SK-N-SH (cell line): ENCODE results near the gene MUSTN1. TPM values are rescaled to one million over a fixed set of nuclear protein-coding genes. Genes with fewer than 3 reads are reported as not detected.

Experiments used
- CTCF ChIA-PET: fragments of 300-600, 350-600 bp; formaldehyde crosslinking; extraction: SDS; loops from one replicate; lab custom pipeline; 2021; lab: Yijun Ruan, JAX
- POLR2A ChIA-PET: fragments of 350-600 bp; sonication (Branson Sonifier 250); formaldehyde crosslinking; extraction: SDS; loops from one replicate; lab custom pipeline; 2020; ENCODE audit warnings: antibody characterized with exemption, inconsistent platforms; lab: Yijun Ruan, JAX
- DNase-seq: peaks from one replicate; pipeline ENCODE4 v3.0.0; 2012
- H2AFZ ChIP-seq: fragments of 200-600 bp; sonication (generic); 2 replicates; pipeline ENCODE4 v1.8.1; 2016; ENCODE audit warnings: antibody characterized with exemption, mild to moderate bottlenecking, low read depth
- H3F3A ChIP-seq: fragments of 200-600 bp; sonication (generic); replicated peaks from 2 replicates; pipeline ENCODE3; 2016; ENCODE audit warnings: antibody characterized with exemption, mild to moderate bottlenecking; ENCODE audit not compliant: insufficient read depth
- H3K27ac ChIP-seq, 2 experiments: fragments of 200-500 bp in 1 of 2; fragments of 200-600 bp in 1 of 2; sonication (Bioruptor generic) in 1 of 2; sonication (generic), shearing (Covaris generic) in 1 of 2; 2 replicates each; pipeline versions ENCODE4 v1.5.1 to v1.6.1; 2014 to 2016; ENCODE audit warnings: low read depth in 2 of 2, inconsistent platforms in 1 of 2, low read length in 1 of 2, mild to moderate bottlenecking in 1 of 2, mixed read lengths in 1 of 2
- H3K27me3 ChIP-seq: fragments of 200-600 bp; sonication (generic), shearing (Covaris generic); 2 replicates; pipeline ENCODE4 v1.6.1; 2016; ENCODE audit warnings: mixed run types; ENCODE audit not compliant: insufficient read depth
- H3K36me3 ChIP-seq, 2 experiments: fragments of 200-500 bp in 1 of 2; fragments of 200-600 bp in 1 of 2; sonication (Bioruptor generic) in 1 of 2; sonication (generic) in 1 of 2; replicated peaks in 1 of 2; 2 replicates each; pipeline versions ENCODE3 to v1.5.1; 2014 to 2016; ENCODE audit warnings: low read length in 1 of 2, mild to moderate bottlenecking in 1 of 2; ENCODE audit not compliant: insufficient read depth in 2 of 2, control insufficient read depth in 1 of 2
- H3K4me1 ChIP-seq, 2 experiments: fragments of 200-500 bp in 1 of 2; fragments of 200-600 bp in 1 of 2; sonication (Bioruptor generic) in 1 of 2; sonication (generic), shearing (Covaris generic) in 1 of 2; 2 replicates each; pipeline versions ENCODE4 v1.5.1 to v1.6.1; 2014 to 2016; ENCODE audit warnings: low read depth in 1 of 2, low read length in 1 of 2, mixed run types in 1 of 2; ENCODE audit not compliant: insufficient read depth in 2 of 2, control insufficient read depth in 1 of 2
- H3K4me2 ChIP-seq: fragments of 200-600 bp; sonication (generic), shearing (Covaris generic); 2 replicates; pipeline ENCODE4 v1.6.1; 2017; ENCODE audit warnings: mixed run types
- H3K4me3 ChIP-seq, 2 experiments: fragments of 200-500 bp in 1 of 2; fragments of 200-600 bp in 1 of 2; sonication (Bioruptor generic) in 1 of 2; sonication (generic), shearing (Covaris generic) in 1 of 2; 2 replicates each; pipeline versions ENCODE4 v1.5.1 to v1.8.1; 2014 to 2016; ENCODE audit warnings: low read depth in 2 of 2, inconsistent platforms in 1 of 2, low read length in 1 of 2, mild to moderate bottlenecking in 1 of 2, mixed read lengths in 1 of 2, moderate library complexity in 1 of 2
- H3K79me2 ChIP-seq: fragments of 200-600 bp; sonication (generic); 2 replicates; pipeline ENCODE4 v1.8.1; 2017; ENCODE audit warnings: mild to moderate bottlenecking; ENCODE audit not compliant: insufficient read depth
- H3K9ac ChIP-seq: fragments of 200-600 bp; sonication (generic); 2 replicates; pipeline ENCODE4 v1.6.1; 2017; ENCODE audit warnings: mixed run types
- H3K9me2 ChIP-seq: fragments of 200-600 bp; sonication (generic); 2 replicates; pipeline ENCODE4 v1.6.1; 2017; ENCODE audit warnings: mixed run types
- H3K9me3 ChIP-seq: fragments of 200-600 bp; sonication (generic); 2 replicates; pipeline ENCODE4 v1.6.1; 2017; ENCODE audit warnings: mixed run types, mild to moderate bottlenecking, moderate library complexity
- H4K20me1 ChIP-seq: fragments of 200-600 bp; sonication (generic); 2 replicates; pipeline ENCODE4 v1.6.1; 2017; ENCODE audit warnings: mild to moderate bottlenecking, mixed run types; ENCODE audit not compliant: insufficient read depth
- CHD2 ChIP-seq: fragments of 150-350 bp; IDR thresholded peaks from 2 replicates; pipeline ENCODE4 v1.6.1; 2018; ENCODE audit warnings: low read length; ENCODE audit not compliant: partially characterized antibody
- ELF1 ChIP-seq: IDR thresholded peaks from 2 replicates; pipeline ENCODE4 v1.4.0; 2012
- FOSL2 ChIP-seq: IDR thresholded peaks from 2 replicates; pipeline ENCODE4 v1.4.0; 2012; ENCODE audit warnings: low read depth, mild to moderate bottlenecking, moderate library complexity, borderline replicate concordance
- FOXJ3 ChIP-seq: sonication (generic); formaldehyde crosslinking; IDR thresholded peaks from 2 replicates; pipeline ENCODE4 v1.5.1; 2020; ENCODE audit warnings: mild to moderate bottlenecking, missing genetic modification reagents
- GABPA ChIP-seq: IDR thresholded peaks from 2 replicates; pipeline ENCODE4 v1.4.0; 2012; ENCODE audit warnings: low read depth, mild to moderate bottlenecking
- JUND ChIP-seq: IDR thresholded peaks from 2 replicates; pipeline ENCODE4 v1.4.0; 2012
- MEF2A ChIP-seq: IDR thresholded peaks from 2 replicates; pipeline ENCODE4 v1.4.0; 2012; ENCODE audit warnings: low read depth, borderline replicate concordance
- NFIC ChIP-seq: IDR thresholded peaks from 2 replicates; pipeline ENCODE4 v1.4.0; 2012; ENCODE audit warnings: borderline replicate concordance
- NRF1 ChIP-seq: IDR thresholded peaks from 2 replicates; pipeline ENCODE4 v1.6.1; 2012; ENCODE audit warnings: low read depth, mild to moderate bottlenecking, low read length
- POLR2AphosphoS5 ChIP-seq: IDR thresholded peaks from 2 replicates; pipeline ENCODE4 v1.6.1; 2012; ENCODE audit warnings: low read depth, low read length
- RCOR1 ChIP-seq: fragments of 150-350 bp; IDR thresholded peaks from 2 replicates; pipeline ENCODE4 v1.6.1; 2017; ENCODE audit warnings: antibody characterized with exemption, low read length
- RXRA ChIP-seq: IDR thresholded peaks from 2 replicates; pipeline ENCODE4 v1.4.0; 2012; ENCODE audit warnings: low read depth, mild to moderate bottlenecking, borderline replicate concordance
- SMC3 ChIP-seq: IDR thresholded peaks from 2 replicates; pipeline ENCODE4 v1.6.1; 2012; ENCODE audit warnings: low read depth, low read length, improper control_type of control experiment
- TCF12 ChIP-seq: IDR thresholded peaks from 2 replicates; pipeline ENCODE4 v1.4.0; 2012
- TEAD4 ChIP-seq: IDR thresholded peaks from 2 replicates; pipeline ENCODE4 v1.4.0; 2012; ENCODE audit warnings: mild to moderate bottlenecking, borderline replicate concordance; ENCODE audit not compliant: insufficient read depth
- YY1 ChIP-seq: IDR thresholded peaks from 2 replicates; pipeline ENCODE4 v1.4.0; 2012; ENCODE audit warnings: low read depth, mild to moderate bottlenecking
- WGBS: methylation state at CpG from one replicate; pipeline ENCODE4 v1.1.6; 2017; ENCODE audit warnings: low lambda C conversion rate; 5-methylcytosine and 5-hydroxymethylcytosine counted together
- polyA plus RNA-seq, 3 experiments: library from polyadenylated mRNA; depleted of rRNA; stranded (reverse); fragments of >200 nt; gene quantifications; 2 replicates each; pipeline ENCODE4 v1.2.3, GENCODE V29; 2012
- TF ChIP-seq, protein P1 (sequence below): IDR thresholded peaks from 2 replicates; pipeline ENCODE4 v1.6.1; 2012; ENCODE audit warnings: mild to moderate bottlenecking, low read depth, low read length, moderate library complexity
- TF ChIP-seq, protein P2 (sequence below): fragments of 150-350 bp; IDR thresholded peaks from 2 replicates; pipeline ENCODE4 v1.6.1; 2016; ENCODE audit warnings: mild to moderate bottlenecking, low read depth, low read length
- TF ChIP-seq, protein P3 (sequence below): IDR thresholded peaks from 2 replicates; pipeline ENCODE4 v1.4.0; 2012; ENCODE audit warnings: low read depth, borderline replicate concordance
- TF ChIP-seq, protein P4 (sequence below): fragments of 200-600 bp; sonication (generic); IDR thresholded peaks from 2 replicates; pipeline ENCODE4 v1.6.1; 2017; ENCODE audit warnings: antibody characterized with exemption, mild to moderate bottlenecking, moderate library complexity
- TF ChIP-seq, protein P5 (sequence below): IDR thresholded peaks from 2 replicates; pipeline ENCODE4 v1.4.0; 2012; ENCODE audit warnings: low read depth

Gene MUSTN1
- polyA plus RNA-seq, 1 of the 3 experiments (the other 2 are of a cell fraction), result 0.54 TPM

DNA sequence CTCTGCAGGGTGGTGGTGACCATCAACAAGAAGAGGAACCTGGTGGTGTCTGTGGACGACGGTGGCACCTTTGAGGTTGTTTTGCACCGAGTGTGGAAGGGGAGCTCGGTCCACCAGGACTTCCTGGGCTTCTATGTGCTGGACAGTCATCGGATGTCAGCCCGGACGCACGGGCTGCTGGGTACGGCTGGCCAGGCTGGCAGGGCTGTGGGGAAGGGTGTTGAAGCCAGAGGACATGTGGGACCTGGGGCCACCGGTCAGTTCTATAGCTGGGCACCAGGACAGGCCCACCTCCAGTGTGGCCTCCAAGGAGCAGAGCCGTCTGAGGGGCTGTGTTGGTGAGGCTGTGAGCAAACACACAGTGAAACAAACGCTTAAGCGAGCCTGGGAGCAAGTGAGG is 44.1 kb downstream of the MUSTN1 start (continued):
- TF ChIP-seq, protein P1, sequence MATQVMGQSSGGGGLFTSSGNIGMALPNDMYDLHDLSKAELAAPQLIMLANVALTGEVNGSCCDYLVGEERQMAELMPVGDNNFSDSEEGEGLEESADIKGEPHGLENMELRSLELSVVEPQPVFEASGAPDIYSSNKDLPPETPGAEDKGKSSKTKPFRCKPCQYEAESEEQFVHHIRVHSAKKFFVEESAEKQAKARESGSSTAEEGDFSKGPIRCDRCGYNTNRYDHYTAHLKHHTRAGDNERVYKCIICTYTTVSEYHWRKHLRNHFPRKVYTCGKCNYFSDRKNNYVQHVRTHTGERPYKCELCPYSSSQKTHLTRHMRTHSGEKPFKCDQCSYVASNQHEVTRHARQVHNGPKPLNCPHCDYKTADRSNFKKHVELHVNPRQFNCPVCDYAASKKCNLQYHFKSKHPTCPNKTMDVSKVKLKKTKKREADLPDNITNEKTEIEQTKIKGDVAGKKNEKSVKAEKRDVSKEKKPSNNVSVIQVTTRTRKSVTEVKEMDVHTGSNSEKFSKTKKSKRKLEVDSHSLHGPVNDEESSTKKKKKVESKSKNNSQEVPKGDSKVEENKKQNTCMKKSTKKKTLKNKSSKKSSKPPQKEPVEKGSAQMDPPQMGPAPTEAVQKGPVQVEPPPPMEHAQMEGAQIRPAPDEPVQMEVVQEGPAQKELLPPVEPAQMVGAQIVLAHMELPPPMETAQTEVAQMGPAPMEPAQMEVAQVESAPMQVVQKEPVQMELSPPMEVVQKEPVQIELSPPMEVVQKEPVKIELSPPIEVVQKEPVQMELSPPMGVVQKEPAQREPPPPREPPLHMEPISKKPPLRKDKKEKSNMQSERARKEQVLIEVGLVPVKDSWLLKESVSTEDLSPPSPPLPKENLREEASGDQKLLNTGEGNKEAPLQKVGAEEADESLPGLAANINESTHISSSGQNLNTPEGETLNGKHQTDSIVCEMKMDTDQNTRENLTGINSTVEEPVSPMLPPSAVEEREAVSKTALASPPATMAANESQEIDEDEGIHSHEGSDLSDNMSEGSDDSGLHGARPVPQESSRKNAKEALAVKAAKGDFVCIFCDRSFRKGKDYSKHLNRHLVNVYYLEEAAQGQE, result no peak
- no peak for TF ChIP-seq FOSL2
- TF ChIP-seq, protein P2, sequence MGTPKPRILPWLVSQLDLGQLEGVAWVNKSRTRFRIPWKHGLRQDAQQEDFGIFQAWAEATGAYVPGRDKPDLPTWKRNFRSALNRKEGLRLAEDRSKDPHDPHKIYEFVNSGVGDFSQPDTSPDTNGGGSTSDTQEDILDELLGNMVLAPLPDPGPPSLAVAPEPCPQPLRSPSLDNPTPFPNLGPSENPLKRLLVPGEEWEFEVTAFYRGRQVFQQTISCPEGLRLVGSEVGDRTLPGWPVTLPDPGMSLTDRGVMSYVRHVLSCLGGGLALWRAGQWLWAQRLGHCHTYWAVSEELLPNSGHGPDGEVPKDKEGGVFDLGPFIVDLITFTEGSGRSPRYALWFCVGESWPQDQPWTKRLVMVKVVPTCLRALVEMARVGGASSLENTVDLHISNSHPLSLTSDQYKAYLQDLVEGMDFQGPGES, result no peak

DNA sequence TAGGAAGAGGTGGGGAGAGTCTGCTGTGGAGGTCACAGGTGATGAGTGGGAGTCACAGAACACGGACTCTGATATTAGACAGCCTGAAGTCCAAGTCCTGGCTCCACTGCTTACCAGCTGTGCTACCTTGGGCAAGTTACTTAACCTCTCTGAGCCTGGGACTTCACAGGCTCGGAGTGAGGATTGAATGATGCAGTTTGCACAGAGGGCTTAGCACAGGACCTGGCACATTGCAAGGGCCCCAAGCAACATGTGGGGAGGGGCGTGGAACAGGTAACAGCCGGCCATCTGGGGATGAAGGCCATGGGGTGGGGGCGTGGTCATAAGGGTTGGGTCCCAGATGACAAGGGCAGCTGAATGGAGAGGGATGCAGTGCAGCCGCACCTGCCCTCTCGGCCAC is 44.5 kb downstream of the MUSTN1 start:
- no peak overlapping the region for H3K27ac ChIP-seq
- TF ChIP-seq, protein P3, sequence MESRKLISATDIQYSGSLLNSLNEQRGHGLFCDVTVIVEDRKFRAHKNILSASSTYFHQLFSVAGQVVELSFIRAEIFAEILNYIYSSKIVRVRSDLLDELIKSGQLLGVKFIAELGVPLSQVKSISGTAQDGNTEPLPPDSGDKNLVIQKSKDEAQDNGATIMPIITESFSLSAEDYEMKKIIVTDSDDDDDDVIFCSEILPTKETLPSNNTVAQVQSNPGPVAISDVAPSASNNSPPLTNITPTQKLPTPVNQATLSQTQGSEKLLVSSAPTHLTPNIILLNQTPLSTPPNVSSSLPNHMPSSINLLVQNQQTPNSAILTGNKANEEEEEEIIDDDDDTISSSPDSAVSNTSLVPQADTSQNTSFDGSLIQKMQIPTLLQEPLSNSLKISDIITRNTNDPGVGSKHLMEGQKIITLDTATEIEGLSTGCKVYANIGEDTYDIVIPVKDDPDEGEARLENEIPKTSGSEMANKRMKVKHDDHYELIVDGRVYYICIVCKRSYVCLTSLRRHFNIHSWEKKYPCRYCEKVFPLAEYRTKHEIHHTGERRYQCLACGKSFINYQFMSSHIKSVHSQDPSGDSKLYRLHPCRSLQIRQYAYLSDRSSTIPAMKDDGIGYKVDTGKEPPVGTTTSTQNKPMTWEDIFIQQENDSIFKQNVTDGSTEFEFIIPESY, result no peak
- TF ChIP-seq, protein P4, sequence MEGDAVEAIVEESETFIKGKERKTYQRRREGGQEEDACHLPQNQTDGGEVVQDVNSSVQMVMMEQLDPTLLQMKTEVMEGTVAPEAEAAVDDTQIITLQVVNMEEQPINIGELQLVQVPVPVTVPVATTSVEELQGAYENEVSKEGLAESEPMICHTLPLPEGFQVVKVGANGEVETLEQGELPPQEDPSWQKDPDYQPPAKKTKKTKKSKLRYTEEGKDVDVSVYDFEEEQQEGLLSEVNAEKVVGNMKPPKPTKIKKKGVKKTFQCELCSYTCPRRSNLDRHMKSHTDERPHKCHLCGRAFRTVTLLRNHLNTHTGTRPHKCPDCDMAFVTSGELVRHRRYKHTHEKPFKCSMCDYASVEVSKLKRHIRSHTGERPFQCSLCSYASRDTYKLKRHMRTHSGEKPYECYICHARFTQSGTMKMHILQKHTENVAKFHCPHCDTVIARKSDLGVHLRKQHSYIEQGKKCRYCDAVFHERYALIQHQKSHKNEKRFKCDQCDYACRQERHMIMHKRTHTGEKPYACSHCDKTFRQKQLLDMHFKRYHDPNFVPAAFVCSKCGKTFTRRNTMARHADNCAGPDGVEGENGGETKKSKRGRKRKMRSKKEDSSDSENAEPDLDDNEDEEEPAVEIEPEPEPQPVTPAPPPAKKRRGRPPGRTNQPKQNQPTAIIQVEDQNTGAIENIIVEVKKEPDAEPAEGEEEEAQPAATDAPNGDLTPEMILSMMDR, result no peak
- TF ChIP-seq CHD2 (no peak), TCF12 (no peak), ELF1 (no peak), POLR2AphosphoS5 (no peak), TEAD4 (no peak), MEF2A (no peak), SMC3 (no peak), GABPA (no peak), NRF1 (no peak), RCOR1 (no peak), FOXJ3 (no peak), JUND (no peak), NFIC (no peak), YY1 (no peak), RXRA (no peak)
- TF ChIP-seq, protein P5, sequence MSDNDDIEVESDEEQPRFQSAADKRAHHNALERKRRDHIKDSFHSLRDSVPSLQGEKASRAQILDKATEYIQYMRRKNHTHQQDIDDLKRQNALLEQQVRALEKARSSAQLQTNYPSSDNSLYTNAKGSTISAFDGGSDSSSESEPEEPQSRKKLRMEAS, result no peak
- TF ChIP-seq, protein P2, result no peak
- H3F3A ChIP-seq, result no peaks in the 10 kb centered on the region
- no peaks in the 10 kb centered on the region for H3K9me3 ChIP-seq
- no peak overlapping the region for H3K9ac ChIP-seq
- no peaks in the 10 kb centered on the region for H3K36me3 ChIP-seq
- ChIA-PET CTCF (interaction anchor here (1.2 to 1.9 kb wide), 2 partner anchors 9 to 21 kb away, joined by 4 to 5 read pairs; no protein-coding TSS in a partner anchor), POLR2A (no interaction called here)
- WGBS, result 54% methylated on average over 5 of the region's 7 CpGs
- H3K79me2 ChIP-seq, result no peaks in the 10 kb centered on the region
- H3K4me2 ChIP-seq, result no peak overlapping the region
- H3K4me3 ChIP-seq, result no peak overlapping the region
- H4K20me1 ChIP-seq, result no peaks in the 10 kb centered on the region
- H2AFZ ChIP-seq, result no peak overlapping the region
- H3K27me3 ChIP-seq, result no peaks in the 10 kb centered on the region
- peaks cover 0 to 3% of the 10 kb centered on the region in 2 experiments; a peak in 1 of 4 replicates for H3K4me1 ChIP-seq
- no peak for DNase-seq
- no peaks in the 10 kb centered on the region for H3K9me2 ChIP-seq
